ENCODE measurements around the gene LCN6. TPM values are rescaled to one million over a fixed set of nuclear protein-coding genes. Genes with fewer than 3 reads are reported as not detected.

The LCN6 gene
- total and polyA plus RNA-seq, 9 of the 15 experiments (the other 6 are each of a cell fraction or from before 2014, with no cell fraction given), result 0.10 to 0.45 (median 0.37) TPM; not detected in 5

- no peak for TF ChIP-seq ZHX1 (conservative IDR thresholded peaks at IDR 0.05; ENCODE audit: low read length)
- TF ChIP-seq DNMT1 (IDR thresholded peaks at IDR 0.05), result no peak
- TF ChIP-seq ZNF583 (CRISPR knock-in tag; IDR thresholded peaks at IDR 0.05), result no peak
- TF ChIP-seq CTBP1 (IDR thresholded peaks at IDR 0.05; ENCODE audit: borderline replicate concordance), result no peak
- no peak for TF ChIP-seq KDM2B (CRISPR knock-in tag; IDR thresholded peaks at IDR 0.05)
- no peak for TF ChIP-seq ATF6 (CRISPR knock-in tag; IDR thresholded peaks at IDR 0.05)
- TF ChIP-seq, protein P1, sequence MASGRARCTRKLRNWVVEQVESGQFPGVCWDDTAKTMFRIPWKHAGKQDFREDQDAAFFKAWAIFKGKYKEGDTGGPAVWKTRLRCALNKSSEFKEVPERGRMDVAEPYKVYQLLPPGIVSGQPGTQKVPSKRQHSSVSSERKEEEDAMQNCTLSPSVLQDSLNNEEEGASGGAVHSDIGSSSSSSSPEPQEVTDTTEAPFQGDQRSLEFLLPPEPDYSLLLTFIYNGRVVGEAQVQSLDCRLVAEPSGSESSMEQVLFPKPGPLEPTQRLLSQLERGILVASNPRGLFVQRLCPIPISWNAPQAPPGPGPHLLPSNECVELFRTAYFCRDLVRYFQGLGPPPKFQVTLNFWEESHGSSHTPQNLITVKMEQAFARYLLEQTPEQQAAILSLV (tag; IDR thresholded peaks at IDR 0.05), result no peak
- TF ChIP-seq RBM15 (IDR thresholded peaks at IDR 0.05; ENCODE audit: insufficient read depth, low read length), result no peak
- no peak for TF ChIP-seq PHF21A (IDR thresholded peaks at IDR 0.05; ENCODE audit: borderline replicate concordance, low read depth)
- TF ChIP-seq ARID4B (CRISPR knock-in tag; IDR thresholded peaks at IDR 0.05), result 0 out of 2 replicates have a peak, but pooled peaks have one; percentile 18
- no peak for TF ChIP-seq TSHZ1 (CRISPR knock-in tag; IDR thresholded peaks at IDR 0.05)
- TF ChIP-seq KAT8 (IDR thresholded peaks at IDR 0.05; ENCODE audit: low read depth), result no peak
Measured at GRCh38 chr9:136694163-136694871, 54.0 kb downstream of the LCN6 start (continued).

Data from K562 (cell line).